NOMO-1 treated with DMSO at 0.1 percent for 48 hours (cell line): ENCODE measurements around the gene UBA52.
"Not testable (repeated sequence)": the region's sequence is repeated elsewhere in the genome, so short reads cannot be mapped to it uniquely, and the experiment has no call there.

Experiments
- DNase-seq: peaks from one replicate; lab custom pipeline; 2025; ENCODE audit not compliant: unreplicated experiment; lab: John Stamatoyannopoulos, UW

UBA52 gene

DNA sequence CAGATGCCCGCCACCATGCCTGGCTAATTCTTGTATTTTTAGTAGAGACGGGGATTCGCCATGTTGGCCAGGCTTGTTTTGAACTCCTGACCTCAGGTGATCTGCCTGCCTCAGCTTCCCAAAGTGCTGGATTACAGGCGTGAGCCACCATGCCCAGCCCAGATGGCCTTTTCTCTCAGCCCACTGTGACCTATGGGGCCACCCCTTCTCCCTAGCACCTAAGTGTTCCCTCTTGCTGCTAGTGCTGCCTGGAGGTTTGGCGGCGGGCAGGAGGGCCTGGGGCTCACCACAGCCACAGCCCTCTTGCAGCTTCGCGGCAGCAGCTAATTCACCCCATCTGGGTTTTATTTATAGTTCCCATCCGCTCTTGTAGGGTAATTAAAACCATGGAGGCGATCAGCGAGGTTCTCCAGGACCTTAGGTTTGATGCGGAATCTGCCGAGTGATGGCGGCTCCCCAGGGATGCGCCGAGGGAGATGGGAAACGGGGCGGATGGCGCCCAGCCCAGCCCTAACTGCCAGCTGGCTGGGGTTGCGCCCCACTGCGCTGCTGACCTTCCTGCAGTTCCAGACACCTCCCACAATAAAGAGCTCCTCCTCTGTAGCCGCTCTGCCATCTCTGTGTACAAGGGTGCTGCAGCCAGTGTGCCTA lies 20.2 kb downstream of the UBA52 start:
- no peak for DNase-seq

DNA sequence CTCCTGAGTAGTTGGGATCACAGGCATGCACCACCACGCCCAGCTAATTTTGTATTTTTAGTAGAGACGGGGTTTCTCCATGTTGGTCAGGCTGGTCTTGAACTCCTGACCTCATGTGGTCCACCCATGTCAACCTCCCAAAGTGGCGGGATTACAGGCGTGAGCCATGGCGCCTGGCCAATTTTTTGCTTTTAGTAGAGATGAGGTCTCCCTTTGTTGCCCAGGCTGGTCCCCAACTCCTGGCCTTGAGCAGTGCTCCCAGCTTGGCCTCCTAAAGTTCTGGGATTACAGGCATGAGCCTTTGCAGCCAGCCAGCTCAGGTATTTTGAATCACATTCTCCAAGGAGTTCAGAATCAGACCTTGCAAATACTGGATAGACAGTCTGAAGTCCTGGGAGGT lies 21.1 kb downstream of the UBA52 start:
- DNase-seq = not testable (repeated sequence)

DNA sequence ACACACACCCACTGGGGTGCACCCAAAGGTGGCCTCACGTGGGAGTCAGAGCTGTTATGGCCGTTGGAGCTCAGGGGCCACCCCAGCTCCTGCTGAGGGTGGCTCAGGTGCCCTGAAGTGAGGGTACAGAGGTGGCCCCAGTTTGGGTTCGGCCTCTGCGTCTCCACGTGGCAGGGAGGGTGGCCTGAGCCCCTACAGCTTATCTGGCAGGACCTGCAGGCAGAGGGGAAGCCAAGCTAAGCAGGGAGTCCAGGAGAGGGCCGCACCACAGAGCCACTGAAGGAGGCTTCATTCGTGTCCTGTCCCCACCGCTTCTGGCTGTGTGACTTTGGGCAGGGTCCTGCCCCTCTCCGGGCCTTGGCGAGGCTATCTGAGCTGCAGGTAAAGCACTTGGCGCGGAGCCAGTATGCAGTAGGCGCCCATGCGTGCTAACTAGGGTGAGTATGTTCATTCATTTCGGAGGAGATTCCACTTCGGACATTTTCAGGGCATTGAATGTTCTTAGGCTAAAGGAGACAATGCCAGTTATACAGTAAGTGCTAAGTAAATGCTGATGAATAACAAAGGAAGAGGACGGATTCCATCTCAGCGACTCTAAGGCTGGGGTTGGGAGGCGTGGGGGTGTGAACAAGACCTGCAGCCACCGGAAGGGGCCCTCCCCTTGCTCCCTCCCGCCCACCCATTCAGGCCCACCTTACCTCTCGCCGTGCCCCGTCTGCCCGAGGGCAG lies 21.9 kb downstream of the UBA52 start:
- no peak for DNase-seq

DNA sequence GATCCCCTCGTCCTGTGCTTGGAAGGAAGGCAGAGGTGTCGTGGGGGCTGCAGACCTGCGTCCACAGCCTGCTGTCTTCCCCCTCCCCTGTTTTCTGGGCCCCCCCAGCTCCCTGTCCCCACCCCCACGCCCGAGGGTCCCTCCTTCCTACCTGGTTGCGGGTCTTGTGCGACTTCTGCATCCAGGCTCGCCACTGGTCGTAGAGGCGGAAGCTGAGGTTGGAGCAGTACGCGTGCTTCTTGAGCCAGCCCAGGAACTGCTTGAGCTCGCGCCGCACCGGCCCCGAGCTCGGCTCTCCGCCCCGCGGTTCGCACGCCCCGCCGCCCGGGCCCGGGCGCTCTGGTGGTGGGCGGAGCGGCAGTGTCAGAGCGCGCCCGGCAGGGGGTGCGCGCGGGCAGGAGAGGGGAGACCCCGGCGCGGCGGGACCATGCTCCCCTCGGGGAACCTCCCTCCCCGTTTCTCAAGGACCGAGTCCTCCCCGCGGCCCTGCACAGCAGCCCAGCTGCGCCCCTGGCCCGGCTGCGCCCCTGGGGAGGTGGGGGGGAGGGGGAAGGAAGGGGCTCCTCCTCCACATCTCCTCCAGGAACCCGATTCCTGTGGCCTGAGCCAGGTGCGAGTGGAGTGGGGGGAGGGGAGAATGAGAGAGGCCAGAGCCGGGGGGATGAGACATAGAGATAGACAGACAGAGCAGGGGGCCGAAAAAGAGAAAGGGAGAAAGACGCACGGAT lies 22.6 kb downstream of the UBA52 start:
- DNase-seq = peak; percentile 80

DNA sequence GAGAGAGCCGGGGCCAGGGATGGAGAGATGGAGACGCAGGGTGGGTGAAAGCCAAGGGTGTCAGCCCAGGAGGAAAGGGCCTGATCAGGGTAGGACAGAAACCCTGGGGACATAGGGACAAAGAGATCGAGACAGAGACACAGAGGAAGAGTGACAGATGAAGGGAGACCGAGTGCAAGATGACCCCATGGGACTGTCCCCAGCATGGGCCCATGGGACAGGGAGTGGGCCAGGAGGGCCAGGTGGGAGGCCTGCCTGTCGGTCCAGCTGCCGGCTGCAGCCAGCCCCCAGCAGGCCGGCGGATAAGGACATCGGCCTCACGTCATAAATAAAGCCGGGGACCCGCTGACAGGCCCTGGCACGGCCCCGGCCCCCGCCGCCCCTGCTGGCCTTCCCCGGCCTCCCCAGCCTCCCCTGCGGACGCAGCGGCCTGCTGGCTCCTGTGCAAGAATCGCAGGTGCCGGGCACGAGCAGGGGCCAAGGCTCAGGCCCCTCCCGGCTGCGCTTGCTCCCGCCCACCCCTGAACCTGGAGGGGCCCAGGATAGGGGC lies 23.2 kb downstream of the UBA52 start:
- DNase-seq = no peak

DNA sequence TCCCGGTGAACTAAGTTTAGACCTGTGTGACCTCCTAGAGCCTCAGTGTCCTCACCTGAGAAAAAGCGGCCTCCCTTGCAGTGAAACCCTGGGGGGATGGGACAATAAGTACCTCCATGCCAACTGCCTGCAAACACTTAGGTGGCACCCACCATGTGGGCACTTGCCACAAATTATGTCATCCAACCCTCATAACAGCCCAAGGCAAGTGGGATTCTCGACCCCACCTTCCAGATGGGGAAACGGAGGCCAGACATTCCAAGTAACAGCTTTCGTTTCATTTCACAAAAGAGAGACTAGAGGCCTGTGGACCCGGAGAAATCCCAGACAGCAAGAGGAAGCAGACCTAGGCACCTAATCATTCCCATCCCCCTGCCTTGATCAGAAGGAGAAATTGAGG lies 23.8 kb downstream of the UBA52 start:
- no peak for DNase-seq

DNA sequence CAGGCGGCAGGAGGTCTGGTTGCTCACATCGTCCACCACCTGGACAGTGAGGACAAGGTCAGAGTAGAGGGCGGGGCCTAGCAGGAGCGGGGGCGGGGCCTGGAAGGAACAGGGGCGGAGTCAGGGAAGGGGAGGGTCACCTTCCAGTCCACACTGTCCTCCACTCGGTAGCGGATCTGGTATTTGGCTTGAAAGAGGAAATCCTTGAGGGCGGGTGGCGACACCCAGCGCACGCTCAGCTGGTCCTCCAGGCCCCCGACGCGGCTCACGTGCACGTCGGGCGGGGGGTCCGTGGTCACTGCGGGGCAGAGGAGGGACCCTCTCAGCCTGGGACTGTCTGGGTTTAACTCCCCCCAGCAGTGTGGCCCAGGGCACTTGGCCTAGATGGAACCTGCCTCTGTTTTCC lies 25.1 kb downstream of the UBA52 start:
- peak; percentile 45 for DNase-seq

DNA sequence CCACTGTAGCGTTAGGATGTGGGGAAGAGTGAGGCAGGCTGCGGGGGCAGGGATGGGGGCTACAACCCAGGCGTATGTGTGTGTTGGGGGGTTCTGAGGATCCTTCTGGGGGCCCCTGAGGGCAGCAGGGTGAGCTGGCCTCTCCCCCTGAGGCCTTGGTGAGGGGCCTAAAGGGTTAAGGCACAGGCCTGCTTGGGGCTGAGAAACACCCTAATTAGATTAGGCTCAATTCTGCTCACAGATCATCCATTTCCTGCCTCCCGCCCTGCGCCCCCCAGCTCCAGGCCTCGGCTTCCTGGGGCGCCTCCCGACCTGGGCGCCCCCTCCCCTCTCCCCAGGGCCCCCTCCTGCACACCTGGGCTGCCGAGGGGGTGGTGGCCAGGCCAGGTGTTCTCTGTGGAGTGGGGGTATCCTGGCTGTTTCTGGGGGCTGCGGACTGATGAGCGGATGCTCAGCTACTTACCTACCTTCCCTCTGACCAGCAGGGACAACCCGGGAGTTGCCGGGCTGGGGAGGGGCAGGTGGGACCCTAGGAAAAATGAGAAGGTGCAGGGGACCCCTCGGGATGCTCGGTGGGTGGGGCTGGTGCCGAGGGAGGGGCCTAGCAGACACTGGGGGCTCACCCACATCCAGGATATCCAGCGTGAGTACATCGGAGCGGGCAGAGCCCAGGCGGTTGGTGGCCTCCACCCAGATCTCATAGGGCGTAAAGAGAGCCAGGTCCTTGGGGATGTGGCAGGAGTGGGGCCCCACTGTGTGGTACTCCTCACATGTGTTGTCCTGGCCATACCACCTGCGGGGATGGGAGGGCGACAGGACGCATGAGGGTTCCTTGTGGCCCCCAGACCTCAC lies 26.4 kb downstream of the UBA52 start:
- no peak for DNase-seq

DNA sequence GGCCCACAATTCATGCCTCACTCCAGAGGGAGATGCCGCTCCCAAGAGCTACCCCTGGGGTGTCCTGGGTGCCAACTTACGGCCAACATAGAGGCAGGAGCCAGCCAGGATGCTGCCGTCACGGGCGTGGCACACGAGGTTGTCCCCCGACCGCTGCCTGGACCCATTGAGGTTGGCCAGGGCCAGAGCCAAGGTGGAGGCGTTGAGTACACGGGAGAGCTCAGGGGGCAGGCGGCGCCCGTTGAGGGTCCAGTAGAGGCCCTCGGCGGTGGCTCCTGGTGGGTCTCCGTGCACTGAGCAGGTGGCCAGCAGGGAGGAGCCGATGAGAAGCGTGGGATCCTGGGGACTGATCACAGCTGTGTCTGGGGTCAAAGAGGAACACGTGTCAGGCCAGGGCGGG lies 27.8 kb downstream of the UBA52 start:
- no peak for DNase-seq

DNA sequence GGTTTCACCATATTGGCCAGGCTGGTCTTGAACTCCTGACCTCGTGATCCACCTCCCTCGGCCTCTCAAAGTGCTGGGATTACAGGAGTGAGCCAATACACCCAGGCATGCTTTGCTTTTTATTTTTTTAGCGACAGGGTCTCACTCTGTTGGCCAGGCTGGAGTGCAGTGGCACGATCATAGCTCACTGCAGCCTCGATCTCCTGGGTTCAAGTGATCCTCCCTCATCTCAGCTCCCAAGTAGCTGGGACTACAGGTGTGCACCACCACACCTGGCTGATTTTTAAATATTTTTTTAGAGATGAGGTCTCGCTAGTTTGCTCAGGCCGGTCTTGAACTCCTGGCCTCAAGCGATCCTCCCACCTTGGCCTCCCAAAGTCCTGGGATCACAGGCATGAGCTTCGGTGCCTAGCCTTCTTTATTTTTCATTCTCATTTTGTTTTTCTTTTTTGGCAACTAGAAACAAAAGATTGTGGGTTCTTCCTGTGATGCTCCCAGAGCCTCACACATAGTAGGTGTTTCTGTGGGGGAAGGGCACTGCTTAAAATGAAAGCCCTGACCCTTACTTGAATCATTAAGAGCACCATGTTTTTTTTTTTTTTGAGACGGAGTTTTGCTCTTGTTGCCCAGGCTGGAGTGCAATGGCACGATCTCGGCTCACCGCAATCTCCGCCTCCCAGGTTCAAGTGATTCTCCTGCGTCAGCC lies 29.2 kb downstream of the UBA52 start:
- not testable (repeated sequence) for DNase-seq

DNA sequence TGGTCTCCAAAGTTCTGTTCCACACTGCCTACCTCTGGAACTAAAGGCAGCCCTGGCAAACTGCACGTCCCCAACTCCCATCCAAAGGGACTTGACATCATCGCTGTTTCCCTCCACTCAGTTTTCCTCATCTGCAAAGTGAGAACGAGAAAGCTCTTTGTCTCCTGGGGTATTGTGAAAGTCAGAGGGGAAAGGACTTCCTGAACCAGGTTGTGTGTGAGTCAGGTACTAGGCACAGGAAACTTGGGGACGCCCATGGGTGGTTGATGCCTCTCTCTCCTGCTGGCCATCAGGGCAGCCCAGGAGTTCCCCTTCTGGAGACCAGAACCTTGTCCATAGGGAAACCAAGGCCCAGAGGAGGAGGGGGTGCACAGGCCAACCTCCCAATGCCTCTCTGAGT lies 30.2 kb downstream of the UBA52 start:
- no peak for DNase-seq

DNA sequence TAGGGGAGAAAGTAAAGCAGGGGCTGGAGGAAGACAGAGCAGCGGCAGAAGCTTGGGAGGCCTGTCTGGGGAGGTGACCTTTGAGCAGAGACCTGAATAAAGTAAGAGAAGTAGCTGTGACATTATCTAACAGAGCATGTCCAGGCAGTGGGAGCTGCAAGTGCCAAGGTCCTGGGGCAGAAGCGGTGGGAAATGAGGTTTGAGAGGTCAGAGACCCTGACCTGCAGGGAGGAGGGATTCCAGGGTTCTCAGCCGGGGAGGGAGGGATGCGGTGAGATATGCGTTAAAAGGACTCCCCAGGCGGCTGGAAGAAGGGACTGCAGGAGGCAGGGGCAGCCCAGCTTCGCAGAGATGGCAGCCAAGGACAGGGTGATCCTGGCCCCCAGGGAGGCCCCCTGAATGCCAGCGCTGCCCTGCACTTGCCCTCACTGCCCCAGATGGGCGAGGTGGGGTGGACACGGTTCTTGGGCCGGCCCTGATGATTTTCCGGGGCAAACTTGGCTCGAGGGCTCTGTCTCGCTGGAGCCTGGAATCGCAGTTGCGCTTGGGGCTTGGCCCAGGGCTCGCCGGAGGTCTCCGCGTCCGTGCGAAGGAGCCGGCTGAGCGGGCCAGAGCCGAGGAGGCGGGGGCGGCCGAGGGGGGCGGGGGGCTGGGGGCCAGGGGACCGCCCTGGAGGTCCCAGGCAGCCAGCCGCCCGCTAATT lies 31.7 kb downstream of the UBA52 start:
- no peak for DNase-seq

DNA sequence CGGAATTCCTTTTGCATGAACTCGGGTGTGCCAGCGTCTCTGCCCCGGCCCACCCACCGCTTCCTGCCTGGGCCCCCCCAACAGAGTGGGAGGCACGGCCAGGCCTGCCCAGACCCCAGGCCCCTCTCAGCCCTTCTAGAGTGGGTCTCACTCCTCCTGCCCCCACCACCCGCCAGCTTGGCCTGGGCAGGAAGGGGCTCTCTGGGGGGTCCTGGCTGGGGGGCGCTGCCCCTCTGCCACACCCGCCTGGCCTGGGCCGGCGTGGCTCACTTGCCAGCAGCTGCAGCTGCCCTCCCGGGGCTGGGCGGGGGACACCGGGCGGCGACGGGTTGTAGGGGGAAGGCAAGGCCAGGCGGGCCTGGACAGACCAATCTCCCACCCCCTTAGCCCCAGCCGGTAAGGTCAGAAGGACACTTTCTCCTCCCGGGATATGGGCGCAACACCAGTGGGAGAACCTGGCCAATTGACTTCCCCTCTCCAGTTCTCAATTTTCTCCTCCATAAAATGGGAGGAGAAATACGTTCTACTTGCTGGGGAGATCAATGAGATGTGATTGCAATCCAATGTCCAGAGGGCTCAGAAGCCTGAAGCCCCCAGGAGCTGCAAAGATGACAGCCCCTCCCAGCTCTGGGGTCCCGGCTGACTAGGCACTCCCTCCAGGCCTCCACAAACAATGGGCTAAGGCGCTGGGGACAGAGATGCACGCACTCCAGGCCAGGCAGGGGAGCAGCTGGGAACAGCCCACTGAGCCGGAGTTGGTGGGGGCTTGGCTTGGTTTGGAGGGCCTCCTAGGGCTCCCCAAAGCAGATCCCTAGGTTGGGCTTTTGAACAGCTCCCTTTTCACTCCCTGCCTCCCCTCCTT lies 32.5 kb downstream of the UBA52 start:
- no peak for DNase-seq

DNA sequence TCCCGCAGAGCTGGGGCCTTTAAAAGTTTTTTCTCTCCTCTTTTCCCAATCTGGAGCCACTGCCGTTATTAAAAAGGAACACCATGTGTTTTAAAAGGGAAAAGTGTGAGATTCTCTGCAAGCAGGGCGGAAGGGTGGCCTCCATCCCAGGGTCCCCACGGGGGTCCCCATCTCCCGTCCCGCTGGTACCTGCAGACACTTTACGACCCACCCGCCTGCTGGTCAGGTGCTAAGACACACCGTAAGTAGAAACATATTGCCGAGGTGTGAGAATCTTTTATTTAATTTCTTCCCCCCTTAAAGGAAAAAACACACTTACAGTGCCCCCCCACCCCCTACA lies 33.1 kb downstream of the UBA52 start:
- DNase-seq = no peak

DNA sequence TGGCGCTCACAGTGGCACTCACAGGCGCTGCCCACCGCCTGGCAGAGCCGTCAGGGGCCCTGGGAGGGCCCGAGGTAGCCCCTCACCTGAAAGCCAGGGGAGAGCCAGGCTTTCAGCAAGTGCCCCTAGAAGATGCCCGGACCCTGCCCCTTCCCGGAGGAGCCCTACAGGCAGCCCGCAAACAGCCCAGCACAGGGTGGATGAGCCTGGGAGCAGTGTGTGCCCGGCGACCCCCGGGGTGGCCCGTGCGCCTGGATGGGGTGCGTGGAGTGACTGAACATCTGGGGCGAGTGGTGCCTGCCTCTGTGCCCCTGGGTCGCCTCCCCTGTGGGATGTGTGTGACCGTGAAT lies 33.5 kb downstream of the UBA52 start:
- no peak for DNase-seq

DNA sequence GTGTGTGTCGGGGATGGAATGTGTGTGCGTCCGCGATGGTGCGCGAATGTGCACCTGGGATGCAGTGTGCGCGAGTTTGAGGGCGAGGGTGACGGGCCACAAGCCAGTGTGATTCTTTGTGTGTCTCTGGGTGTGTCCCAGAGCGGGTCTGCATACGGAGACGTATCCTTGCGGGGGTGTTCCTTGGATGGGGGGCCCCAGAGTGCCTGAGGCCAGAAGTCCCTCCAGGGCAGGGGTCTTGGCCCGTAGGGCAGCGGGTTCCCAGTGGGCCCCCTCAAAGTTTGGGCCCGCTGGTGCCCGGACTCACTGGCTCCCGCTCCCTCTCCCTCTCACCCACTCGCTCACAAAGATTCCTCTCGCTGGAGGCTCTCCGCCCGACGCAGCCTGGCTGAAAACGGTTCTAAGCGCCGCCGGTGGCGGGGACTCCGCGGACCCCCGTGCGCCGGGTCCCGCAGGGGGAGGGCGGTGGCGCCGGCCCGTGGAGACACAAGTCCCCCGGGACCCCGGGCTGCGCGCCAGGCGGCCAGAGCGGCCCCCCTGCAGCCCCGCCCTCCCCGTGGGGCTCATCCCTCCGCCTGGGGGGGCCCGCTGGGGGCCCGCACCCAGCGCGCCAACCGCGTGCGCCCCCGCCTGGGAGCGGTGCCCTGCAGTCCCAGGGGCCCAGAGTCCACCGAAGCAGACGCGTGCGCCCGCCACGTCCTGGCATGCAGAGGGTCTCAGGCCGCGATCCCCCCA lies 34.1 kb downstream of the UBA52 start:
- no peak for DNase-seq

DNA sequence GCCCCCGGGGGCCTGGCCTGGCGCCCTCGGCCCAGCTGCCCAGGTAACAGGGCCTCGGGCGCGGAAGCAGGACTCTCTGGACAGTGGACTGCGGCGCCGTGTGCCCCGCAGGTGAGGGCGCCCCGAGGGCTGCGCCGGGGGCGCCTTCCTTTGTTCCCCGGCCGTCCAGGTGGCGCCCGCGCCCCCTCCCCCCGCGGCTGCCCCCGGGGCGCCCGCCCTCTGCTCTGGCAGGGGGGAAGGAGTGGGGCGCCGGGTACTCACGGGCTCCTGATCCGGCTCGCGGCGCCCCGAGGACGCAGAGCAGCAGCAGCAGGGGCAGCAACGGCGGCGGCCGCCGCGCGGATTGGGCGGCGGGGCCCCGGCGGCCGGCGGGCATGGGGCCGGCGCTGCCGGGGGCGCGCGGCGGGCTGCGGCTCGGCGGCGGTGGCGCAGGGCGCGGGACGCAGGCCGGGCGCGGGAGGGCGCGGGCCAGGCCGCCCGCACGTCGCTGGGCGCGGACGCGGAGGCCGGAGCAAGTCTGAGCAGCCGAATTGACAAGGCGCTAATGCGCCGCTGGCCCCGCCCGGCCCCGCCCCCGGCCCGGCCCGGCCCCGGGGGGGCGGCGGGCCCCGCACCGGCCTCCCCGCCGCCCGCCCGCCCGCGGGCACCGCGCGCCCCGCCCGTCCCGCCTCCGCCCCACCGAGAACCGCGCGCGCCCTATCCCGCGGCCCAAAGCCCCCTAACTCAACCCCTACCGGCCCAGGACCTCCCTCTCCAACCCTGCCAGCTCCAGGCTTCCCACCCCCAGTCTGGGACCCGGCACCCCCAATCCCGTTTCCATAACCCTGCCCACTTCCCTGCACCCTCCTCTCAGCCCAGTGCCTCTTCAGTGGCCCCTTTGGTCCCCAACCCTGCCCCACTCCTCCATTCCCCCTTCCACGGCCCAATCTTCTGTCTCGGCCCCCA lies 34.9 kb downstream of the UBA52 start, which contains the start of gene CRLF1:
Gene CRLF1 (minus strand): TSS at position 519 of the 945 bp plus-strand sequence. CDS start 143 bp downstream, at position 376.
- no peak for DNase-seq
